Thyroid gland (tissue), 4 donors: ENCODE results near the gene CREBBP.
"Not testable (repeated sequence)": the region's sequence is repeated elsewhere in the genome, so short reads cannot be mapped to it uniquely, and the experiment has no call there.

ENCODE experiments used
- POLR2A ChIP-seq, 2 donors: fragments of 450-650 bp; IDR thresholded peaks; one replicate each; pipeline ENCODE4 v1.6.1; 2017; ENCODE audit warnings: antibody characterized with exemption in 2 of 2, mild to moderate bottlenecking in 2 of 2, moderate library complexity in 1 of 2
- TF ChIP-seq, protein P1 (sequence below), 6 experiments: fragments of 200-600 bp in 3 of 6; fragments of 450-650 bp in 3 of 6; sonication (generic) in 3 of 6; IDR thresholded peaks; one replicate each; pipeline ENCODE4 v1.5.1; 2016 to 2019; ENCODE audit warnings: antibody characterized with exemption in 6 of 6, mild to moderate bottlenecking in 2 of 6, inconsistent platforms in 1 of 6, moderate library complexity in 1 of 6

DNA sequence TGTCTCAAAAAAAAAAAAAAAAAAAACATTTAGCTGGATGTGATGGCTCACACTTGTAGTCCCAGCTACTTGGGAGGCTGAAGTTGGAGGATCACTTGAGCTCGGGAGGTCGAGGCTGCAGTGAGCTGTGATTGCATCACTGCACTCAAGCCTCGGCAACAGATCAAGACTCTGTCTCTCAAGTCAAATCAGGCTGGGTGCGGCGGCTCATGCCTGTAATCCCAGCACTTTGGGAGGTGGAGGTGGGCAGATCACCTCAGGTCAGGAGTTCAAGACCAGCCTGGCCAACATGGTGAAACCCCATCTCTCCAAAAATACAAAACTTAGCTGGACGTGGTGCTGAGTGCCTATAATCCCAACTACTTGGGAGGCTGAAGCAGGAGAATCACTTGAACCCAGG, 31.2 kb upstream of the CREBBP start:
- TF ChIP-seq POLR2A (IDR thresholded peaks at IDR 0.05) = not testable (repeated sequence)
- TF ChIP-seq, protein P1, sequence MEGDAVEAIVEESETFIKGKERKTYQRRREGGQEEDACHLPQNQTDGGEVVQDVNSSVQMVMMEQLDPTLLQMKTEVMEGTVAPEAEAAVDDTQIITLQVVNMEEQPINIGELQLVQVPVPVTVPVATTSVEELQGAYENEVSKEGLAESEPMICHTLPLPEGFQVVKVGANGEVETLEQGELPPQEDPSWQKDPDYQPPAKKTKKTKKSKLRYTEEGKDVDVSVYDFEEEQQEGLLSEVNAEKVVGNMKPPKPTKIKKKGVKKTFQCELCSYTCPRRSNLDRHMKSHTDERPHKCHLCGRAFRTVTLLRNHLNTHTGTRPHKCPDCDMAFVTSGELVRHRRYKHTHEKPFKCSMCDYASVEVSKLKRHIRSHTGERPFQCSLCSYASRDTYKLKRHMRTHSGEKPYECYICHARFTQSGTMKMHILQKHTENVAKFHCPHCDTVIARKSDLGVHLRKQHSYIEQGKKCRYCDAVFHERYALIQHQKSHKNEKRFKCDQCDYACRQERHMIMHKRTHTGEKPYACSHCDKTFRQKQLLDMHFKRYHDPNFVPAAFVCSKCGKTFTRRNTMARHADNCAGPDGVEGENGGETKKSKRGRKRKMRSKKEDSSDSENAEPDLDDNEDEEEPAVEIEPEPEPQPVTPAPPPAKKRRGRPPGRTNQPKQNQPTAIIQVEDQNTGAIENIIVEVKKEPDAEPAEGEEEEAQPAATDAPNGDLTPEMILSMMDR (IDR thresholded peaks at IDR 0.05) = not testable (repeated sequence)
